HFF-Myc (cell line): ENCODE results near the gene CIC.

Experiments
- DNase-seq: peaks from one replicate; pipeline ENCODE4 v3.0.0-alpha.2; 2011; ENCODE audit warnings: low read depth; ENCODE audit errors: extremely low read depth
- H3K4me3 ChIP-seq: replicated peaks from 2 replicates; pipeline ENCODE4 v1.5.1; 2011; ENCODE audit warnings: low read depth, mild to moderate bottlenecking, control low read depth, low read length
- CTCF ChIP-seq: IDR thresholded peaks from 2 replicates; pipeline ENCODE4 v1.5.1; 2012; ENCODE audit warnings: mild to moderate bottlenecking, low read depth, low read length, control low read depth; ENCODE audit errors: missing control alignments

Gene CIC

GRCh38 chr19:42281827-42282762 lies 13.0 kb downstream of the CIC start:
- no peak for DNase-seq
- TF ChIP-seq CTCF: no peak

GRCh38 chr19:42282819-42283187 lies 13.8 kb downstream of the CIC start:
- H3K4me3 ChIP-seq: peak overlapping the region; percentile 38
- no peak for TF ChIP-seq CTCF
- no peak for DNase-seq

More at GRCh38 chr19:42281827-42282762, 13.0 kb downstream of the CIC start:
- H3K4me3 ChIP-seq: peak overlapping the region; percentile 59

GRCh38 chr19:42283188-42284065 lies 14.4 kb downstream of the CIC start:
- TF ChIP-seq CTCF: no peak
- no peak for DNase-seq
- peak overlapping the region; percentile 38 for H3K4me3 ChIP-seq

GRCh38 chr19:42284066-42284501 lies 15.0 kb downstream of the CIC start:
- no peak for DNase-seq
- H3K4me3 ChIP-seq: no peak overlapping the region
- no peak for TF ChIP-seq CTCF

DNA sequence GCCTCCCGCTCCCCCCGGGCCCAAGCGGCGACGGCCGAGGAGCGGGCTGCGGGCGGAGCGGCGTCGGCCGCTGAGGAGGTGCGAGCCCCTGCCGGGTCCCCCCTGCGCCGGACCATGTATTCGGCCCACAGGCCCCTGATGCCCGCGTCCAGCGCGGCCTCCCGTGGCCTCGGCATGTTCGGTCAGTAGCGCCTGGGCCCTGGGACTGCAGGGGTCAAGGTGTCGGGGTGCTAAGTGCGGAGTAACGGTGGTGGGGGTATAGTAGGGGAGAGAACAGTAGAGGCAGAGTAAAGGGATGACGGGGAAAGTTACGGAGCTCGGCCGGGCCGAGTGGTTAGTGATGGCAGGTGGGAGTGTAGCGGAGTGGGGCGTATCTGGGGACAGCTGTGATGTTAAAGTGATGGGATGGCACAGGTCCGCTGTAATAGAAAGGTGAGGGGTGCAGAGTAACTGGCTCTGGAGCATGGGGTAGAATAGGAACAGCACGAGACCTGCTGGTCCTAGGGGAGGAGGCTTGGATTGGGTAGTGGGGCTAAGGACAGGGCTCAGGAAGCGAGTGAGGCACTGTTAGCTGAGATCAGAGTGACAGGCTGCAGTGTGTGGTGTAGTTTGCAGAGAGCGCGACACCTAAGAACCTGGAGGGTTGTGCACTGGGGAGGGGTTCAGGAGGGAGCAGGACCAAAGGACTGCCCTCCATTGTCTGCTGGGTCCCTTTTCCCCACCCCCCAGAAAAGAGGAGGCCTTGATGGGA lies 15.7 kb downstream of the CIC start:
- no peak for TF ChIP-seq CTCF
- peak overlapping the region; percentile 66 for H3K4me3 ChIP-seq
- DNase-seq: no peak

DNA sequence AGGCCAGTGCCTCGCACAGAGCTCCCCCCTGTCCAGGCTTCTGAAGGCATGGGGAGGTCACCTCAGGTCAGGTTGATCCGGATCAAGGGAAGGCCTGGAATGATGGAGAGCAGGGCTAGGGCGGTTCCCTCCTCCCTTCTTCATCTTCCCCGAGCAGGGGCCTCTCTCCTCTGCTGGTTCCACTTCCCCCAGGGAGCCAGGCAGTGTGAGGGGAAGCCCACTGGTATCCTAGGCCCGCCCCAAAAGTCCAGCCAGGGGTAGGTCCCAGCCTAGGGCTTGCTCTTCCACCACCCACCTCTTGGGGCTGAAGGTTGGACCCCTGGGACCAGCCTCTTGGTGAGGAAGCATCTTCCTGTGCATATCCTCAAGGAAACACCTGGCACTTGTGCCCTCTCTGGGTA lies 16.5 kb downstream of the CIC start:
- no peak for TF ChIP-seq CTCF
- no peak for DNase-seq
- peak overlapping the region; percentile 66 for H3K4me3 ChIP-seq
